Measurements from ENCODE around the gene GP5. TPM values are rescaled to one million over a fixed set of nuclear protein-coding genes. Genes with fewer than 3 reads are reported as not detected.

GP5 gene
- total RNA-seq, 1 experiment from 2014 or later: 0.05 TPM

GRCh38 chr3:194354315-194354714 lies 44.8 kb downstream of the GP5 start:
- peaks cover 11% of the 10 kb centered on the region; the same call in 1 of the 2 replicates for H3K4me1 ChIP-seq (ENCODE audit: control insufficient read depth, insufficient read depth, low read length)
- no TSS peak for BruUV-seq (replicated peaks)
- H3K27ac ChIP-seq (ENCODE audit: low read length): no peak overlapping the region
- ChIA-PET CTCF (interaction anchor here (0.7 kb wide), 1 partner anchor 363 kb away, joined by 6 read pairs; no protein-coding TSS in a partner anchor), POLR2A (interaction anchor here (0.8 kb wide), 1 partner anchor 10 kb away, joined by 3 read pairs; no protein-coding TSS in a partner anchor)
- no peak overlapping the region for H3K4me3 ChIP-seq (ENCODE audit: low read depth in 2 of 2, low read length in 2 of 2)
- intact Hi-C loops (cut with micrococcal nuclease; ENCODE audit: unreplicated experiment) (no loop called here), in situ Hi-C loops (cut with HindIII; ENCODE audit: low pct_unique_long_range_greater_than_20kb, low sequenced_read_pairs) (no loop called here)
- no peaks in the 10 kb centered on the region for H3K27me3 ChIP-seq (ENCODE audit: control insufficient read depth, insufficient read depth, low read length)
- H3K36me3 ChIP-seq (ENCODE audit: control insufficient read depth, insufficient read depth, low read length): no peaks in the 10 kb centered on the region
- no peak for TF ChIP-seq REST (IDR thresholded peaks at IDR 0.05; ENCODE audit: insufficient read depth in 1 of 2, low read depth in 2 of 2, low read length in 1 of 2)
- no peak for TF ChIP-seq TCF7L2 (IDR thresholded peaks at IDR 0.05; ENCODE audit: low read depth, low read length)
- no peak for TF ChIP-seq POLR2AphosphoS5 (IDR thresholded peaks at IDR 0.05; ENCODE audit: low read depth, low read length)
- no peak for TF ChIP-seq CTCF (IDR thresholded peaks at IDR 0.05)
- TF ChIP-seq SIN3A (IDR thresholded peaks at IDR 0.05; ENCODE audit: borderline replicate concordance, insufficient read depth, low read depth, low read length): no peak
- ATAC-seq: no peak
- H3K9me3 ChIP-seq (ENCODE audit: control insufficient read depth, insufficient read depth, low read depth, low read length): no peaks in the 10 kb centered on the region
- no peak for DNase-seq (ENCODE audit: low read depth, low spot score)

DNA sequence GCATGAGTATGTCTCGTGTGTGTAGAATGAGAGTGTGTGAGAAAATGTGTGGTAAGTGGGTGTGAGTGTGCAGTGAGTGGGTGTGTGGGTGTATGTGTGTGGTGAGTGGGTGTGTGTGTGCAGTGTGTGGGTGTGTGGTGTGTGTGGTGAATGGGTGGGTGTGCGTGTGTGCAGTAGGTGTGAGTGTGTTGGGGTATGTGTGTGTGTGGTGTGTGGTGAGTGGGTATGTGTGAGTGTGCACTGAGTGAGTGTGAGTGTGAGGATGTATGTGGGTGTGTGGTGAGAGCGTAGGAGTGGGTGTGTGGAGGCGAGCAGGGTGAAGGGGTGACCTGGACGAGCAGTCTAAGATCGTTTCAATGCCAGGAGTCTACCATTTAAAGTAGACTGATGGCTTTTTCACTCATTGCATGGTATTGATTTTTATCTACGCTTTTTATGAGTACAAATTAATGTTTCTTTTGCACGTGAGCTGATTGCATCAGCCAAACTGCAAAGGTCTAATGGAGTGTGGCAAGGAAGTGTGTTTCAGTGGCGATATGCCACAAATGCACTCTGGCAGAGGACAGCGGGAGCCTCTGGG lies 46.3 kb downstream of the GP5 start:
- CTCF ChIA-PET: no interaction called here
- TF ChIP-seq SIN3A (IDR thresholded peaks at IDR 0.05; ENCODE audit: borderline replicate concordance, insufficient read depth, low read depth, low read length) (no peak), POLR2AphosphoS5 (IDR thresholded peaks at IDR 0.05; ENCODE audit: low read depth, low read length) (no peak), TCF7L2 (IDR thresholded peaks at IDR 0.05; ENCODE audit: low read depth, low read length) (no peak)
- no TSS peak for BruUV-seq (replicated peaks)
- no peaks in the 10 kb centered on the region for H3K36me3 ChIP-seq (ENCODE audit: control insufficient read depth, insufficient read depth, low read length)
- H3K27ac ChIP-seq (ENCODE audit: low read length): no peak overlapping the region; the same call in 1 of the 2 replicates
- in situ Hi-C loops (cut with HindIII; ENCODE audit: low pct_unique_long_range_greater_than_20kb, low sequenced_read_pairs) (no loop called here), intact Hi-C loops (cut with micrococcal nuclease; ENCODE audit: unreplicated experiment) (no loop called here)
- no peaks in the 10 kb centered on the region for H3K27me3 ChIP-seq (ENCODE audit: control insufficient read depth, insufficient read depth, low read length)
- no peak overlapping the region for H3K4me3 ChIP-seq (ENCODE audit: low read depth in 2 of 2, low read length in 2 of 2)
- no peak for ATAC-seq
- no peak for DNase-seq (ENCODE audit: low read depth, low spot score)
- POLR2A ChIA-PET: no interaction called here
- H3K4me1 ChIP-seq (ENCODE audit: control insufficient read depth, insufficient read depth, low read length): peaks cover 11% of the 10 kb centered on the region; the same call in 1 of the 2 replicates
- no peaks in the 10 kb centered on the region for H3K9me3 ChIP-seq (ENCODE audit: control insufficient read depth, insufficient read depth, low read depth, low read length)

- TF ChIP-seq SIN3A (IDR thresholded peaks at IDR 0.05; ENCODE audit: borderline replicate concordance, insufficient read depth, low read depth, low read length): no peak
- no peak for TF ChIP-seq CTCF (IDR thresholded peaks at IDR 0.05)
- no peak for TF ChIP-seq REST (IDR thresholded peaks at IDR 0.05; ENCODE audit: insufficient read depth in 1 of 2, low read depth in 2 of 2, low read length in 1 of 2)
- TF ChIP-seq POLR2AphosphoS5 (IDR thresholded peaks at IDR 0.05; ENCODE audit: low read depth, low read length): no peak
- TF ChIP-seq TCF7L2 (IDR thresholded peaks at IDR 0.05; ENCODE audit: low read depth, low read length): no peak
- in situ Hi-C loops (cut with HindIII; ENCODE audit: low pct_unique_long_range_greater_than_20kb, low sequenced_read_pairs) (no loop called here), intact Hi-C loops (cut with micrococcal nuclease; ENCODE audit: unreplicated experiment) (no loop called here)
- DNase-seq (ENCODE audit: low read depth, low spot score): no peak
- H3K27ac ChIP-seq (ENCODE audit: low read length): no peak overlapping the region
- POLR2A ChIA-PET: no interaction called here
- no peaks in the 10 kb centered on the region for H3K9me3 ChIP-seq (ENCODE audit: control insufficient read depth, insufficient read depth, low read depth, low read length)
- no peak overlapping the region for H3K4me3 ChIP-seq (ENCODE audit: low read depth in 2 of 2, low read length in 2 of 2)
- no peak for ATAC-seq
- CTCF ChIA-PET: no interaction called here
- BruUV-seq (replicated peaks): no TSS peak
- no peaks in the 10 kb centered on the region for H3K27me3 ChIP-seq (ENCODE audit: control insufficient read depth, insufficient read depth, low read length)
- peaks cover 11% of the 10 kb centered on the region; the same call in 1 of the 2 replicates for H3K4me1 ChIP-seq (ENCODE audit: control insufficient read depth, insufficient read depth, low read length)
- H3K36me3 ChIP-seq (ENCODE audit: control insufficient read depth, insufficient read depth, low read length): no peaks in the 10 kb centered on the region
Measured at GRCh38 chr3:194351952-194352536, 47.0 kb downstream of the GP5 start.
